Measurements from ENCODE around the gene IMPA2.

GRCh38 chr18:12011957-12012549 is 30.7 kb downstream of the IMPA2 start:
- no peak for TF ChIP-seq CTCF (IDR thresholded peaks at IDR 0.05)
- TF ChIP-seq POLR2A (IDR thresholded peaks at IDR 0.05): no peak

Data from right lobe of liver (tissue), 4 donors.